OCI-LY7 (cell line): ENCODE measurements around the gene EIF4EBP2.

ENCODE experiments used
- EZH2phosphoT487 ChIP-seq: fragments of 200-600 bp; sonication (generic); IDR thresholded peaks from 2 replicates; pipeline ENCODE4 v1.6.1; 2018; ENCODE audit warnings: low read depth, borderline replicate concordance, mild to moderate bottlenecking, mixed run types, antibody characterized with exemption, low read length, moderate library complexity, mixed read lengths
- TF ChIP-seq, protein P1 (sequence below): fragments of 200-600 bp; sonication (generic); conservative IDR thresholded peaks from 2 replicates; pipeline ENCODE4 v1.5.1; 2014; ENCODE audit warnings: mild to moderate bottlenecking, antibody characterized with exemption, low read length, moderate library complexity, mixed read lengths

DNA sequence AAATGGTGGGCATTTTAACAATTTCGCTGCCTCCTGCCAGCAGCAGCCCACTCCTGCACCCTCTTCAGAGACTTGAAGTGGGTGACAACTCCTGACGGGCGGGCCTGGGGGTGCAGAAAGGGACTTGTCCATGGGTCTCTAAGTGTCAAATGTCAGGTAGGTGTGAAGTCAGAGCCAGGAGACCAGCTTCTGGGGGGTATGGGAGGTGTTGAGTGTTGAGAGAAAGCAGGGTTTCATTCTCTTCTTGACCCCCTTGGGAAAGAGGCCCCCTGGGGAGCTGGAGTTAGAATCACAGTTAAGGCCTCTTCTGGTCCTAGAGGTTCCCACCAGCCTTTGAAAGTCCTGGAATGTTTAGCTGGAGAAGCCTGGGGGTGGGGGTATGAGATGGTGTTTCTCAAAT, 63.0 kb downstream of the EIF4EBP2 start:
- TF ChIP-seq, protein P1, sequence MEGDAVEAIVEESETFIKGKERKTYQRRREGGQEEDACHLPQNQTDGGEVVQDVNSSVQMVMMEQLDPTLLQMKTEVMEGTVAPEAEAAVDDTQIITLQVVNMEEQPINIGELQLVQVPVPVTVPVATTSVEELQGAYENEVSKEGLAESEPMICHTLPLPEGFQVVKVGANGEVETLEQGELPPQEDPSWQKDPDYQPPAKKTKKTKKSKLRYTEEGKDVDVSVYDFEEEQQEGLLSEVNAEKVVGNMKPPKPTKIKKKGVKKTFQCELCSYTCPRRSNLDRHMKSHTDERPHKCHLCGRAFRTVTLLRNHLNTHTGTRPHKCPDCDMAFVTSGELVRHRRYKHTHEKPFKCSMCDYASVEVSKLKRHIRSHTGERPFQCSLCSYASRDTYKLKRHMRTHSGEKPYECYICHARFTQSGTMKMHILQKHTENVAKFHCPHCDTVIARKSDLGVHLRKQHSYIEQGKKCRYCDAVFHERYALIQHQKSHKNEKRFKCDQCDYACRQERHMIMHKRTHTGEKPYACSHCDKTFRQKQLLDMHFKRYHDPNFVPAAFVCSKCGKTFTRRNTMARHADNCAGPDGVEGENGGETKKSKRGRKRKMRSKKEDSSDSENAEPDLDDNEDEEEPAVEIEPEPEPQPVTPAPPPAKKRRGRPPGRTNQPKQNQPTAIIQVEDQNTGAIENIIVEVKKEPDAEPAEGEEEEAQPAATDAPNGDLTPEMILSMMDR: no peak
- TF ChIP-seq EZH2phosphoT487: no peak
